Gastrocnemius medialis (tissue), 4 donors: ENCODE data around the gene RYR2.

Source experiments
- POLR2A ChIP-seq, 2 donors: fragments of 450-650 bp; IDR thresholded peaks; one replicate each; pipeline ENCODE4 v1.6.1; 2017; ENCODE audit warnings: antibody characterized with exemption in 2 of 2, mild to moderate bottlenecking in 2 of 2, moderate library complexity in 2 of 2
- TF ChIP-seq, protein P1 (sequence below), 5 experiments: fragments of 450-650 bp in 3 of 5; fragments of 200-600 bp in 2 of 5; sonication (generic) in 2 of 5; IDR thresholded peaks in 4 of 5; conservative IDR thresholded peaks in 1 of 5; 1 replicate in 4 of 5; 2 replicates in 1 of 5; pipeline ENCODE4 v1.5.1; 2016 to 2019; ENCODE audit warnings: antibody characterized with exemption in 5 of 5, mild to moderate bottlenecking in 3 of 5, moderate library complexity in 3 of 5

DNA sequence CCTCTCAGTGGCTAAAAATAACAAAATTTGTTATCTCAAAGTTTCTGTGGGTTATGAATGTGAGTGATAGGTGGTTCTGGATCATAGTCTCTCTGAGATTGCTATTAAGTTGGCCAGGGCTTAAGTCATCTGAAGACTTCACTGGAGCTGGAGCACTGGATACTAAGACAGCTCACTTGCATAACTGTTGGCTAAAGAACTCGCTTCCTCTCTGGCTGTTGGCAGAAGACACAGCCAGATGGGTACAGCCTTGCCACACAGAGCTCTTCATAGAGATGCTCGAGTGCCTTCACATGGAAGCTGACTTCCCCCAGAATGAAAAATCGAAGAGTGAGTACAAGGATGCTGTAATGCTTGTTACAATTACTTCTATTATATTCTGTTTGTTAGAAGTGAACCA, 514.9 kb downstream of the RYR2 start:
- TF ChIP-seq, protein P1, sequence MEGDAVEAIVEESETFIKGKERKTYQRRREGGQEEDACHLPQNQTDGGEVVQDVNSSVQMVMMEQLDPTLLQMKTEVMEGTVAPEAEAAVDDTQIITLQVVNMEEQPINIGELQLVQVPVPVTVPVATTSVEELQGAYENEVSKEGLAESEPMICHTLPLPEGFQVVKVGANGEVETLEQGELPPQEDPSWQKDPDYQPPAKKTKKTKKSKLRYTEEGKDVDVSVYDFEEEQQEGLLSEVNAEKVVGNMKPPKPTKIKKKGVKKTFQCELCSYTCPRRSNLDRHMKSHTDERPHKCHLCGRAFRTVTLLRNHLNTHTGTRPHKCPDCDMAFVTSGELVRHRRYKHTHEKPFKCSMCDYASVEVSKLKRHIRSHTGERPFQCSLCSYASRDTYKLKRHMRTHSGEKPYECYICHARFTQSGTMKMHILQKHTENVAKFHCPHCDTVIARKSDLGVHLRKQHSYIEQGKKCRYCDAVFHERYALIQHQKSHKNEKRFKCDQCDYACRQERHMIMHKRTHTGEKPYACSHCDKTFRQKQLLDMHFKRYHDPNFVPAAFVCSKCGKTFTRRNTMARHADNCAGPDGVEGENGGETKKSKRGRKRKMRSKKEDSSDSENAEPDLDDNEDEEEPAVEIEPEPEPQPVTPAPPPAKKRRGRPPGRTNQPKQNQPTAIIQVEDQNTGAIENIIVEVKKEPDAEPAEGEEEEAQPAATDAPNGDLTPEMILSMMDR (IDR thresholded peaks at IDR 0.05 in 4 of 5, conservative IDR thresholded peaks at IDR 0.05 in 1 of 5): no peak
- TF ChIP-seq POLR2A (IDR thresholded peaks at IDR 0.05): no peak
